GM12878 (cell line): ENCODE data around the gene PHYHIPL. TPM values are rescaled to one million over a fixed set of nuclear protein-coding genes. Genes with fewer than 3 reads are reported as not detected.

Experiments used
- ATAC-seq: fragments of 200-7000 bp; cut with Tn5 transposase; 3 replicates; pipeline ENCODE4 v1.9.1; 2020; ENCODE audit warnings: mild to moderate bottlenecking, moderate library complexity
- BruUV-seq: library from RNA; stranded (reverse); fragments of 400-500 nt; replicated peaks from 2 replicates; lab custom pipeline; 2021; lab: Mats Ljungman, UMichigan
- CTCF ChIA-PET: fragments of 300-600 bp; sonication (Branson Sonifier 250); formaldehyde crosslinking; extraction: SDS; loops from one replicate; lab custom pipeline; 2021; ENCODE audit warnings: inconsistent platforms; lab: Yijun Ruan, JAX
- POLR2A ChIA-PET: fragments of 350-600 bp; formaldehyde crosslinking; extraction: SDS; loops from one replicate; lab custom pipeline; 2021; ENCODE audit warnings: inconsistent platforms; lab: Charles Lee
- RAD21 ChIA-PET: fragments of 300-600 bp; sonication (Branson Sonifier 250); formaldehyde crosslinking; loops from one replicate; lab custom pipeline; 2023; ENCODE audit warnings: antibody characterized with exemption; ENCODE audit not compliant: unreplicated experiment; lab: Charles Lee
- SMC1A ChIA-PET: fragments of 300-600 bp; sonication (Branson Sonifier 250); formaldehyde crosslinking; loops from one replicate; lab custom pipeline; 2023; ENCODE audit not compliant: unreplicated experiment, uncharacterized antibody; lab: Charles Lee
- DNase-seq: peaks from one replicate; pipeline ENCODE4 v3.0.0-alpha.2; 2011; ENCODE audit warnings: low read depth, low spot score
- FAIRE-seq: peaks from 3 replicates; lab custom pipeline; 2011; peaks lifted over from hg19 to GRCh38; lab: Jason Lieb, UNC
- H2AFZ ChIP-seq: 2 replicates; pipeline ENCODE4 v1.6.0; 2011; ENCODE audit warnings: low read depth, low read length, control low read depth; ENCODE audit not compliant: control insufficient read depth
- H3K27ac ChIP-seq: 2 replicates; pipeline ENCODE4 v1.5.1; 2011; ENCODE audit warnings: control low read depth; ENCODE audit not compliant: control insufficient read depth, insufficient read depth
- H3K27me3 ChIP-seq, 2 experiments: replicated peaks in 1 of 2; 2 replicates each; pipeline versions ENCODE4 v1.6.0 to v1.6.1; 2011; ENCODE audit warnings: low read length in 1 of 2; ENCODE audit not compliant: control insufficient read depth in 2 of 2, insufficient read depth in 2 of 2
- H3K36me3 ChIP-seq, 2 experiments: 2 replicates each; pipeline ENCODE4 v1.5.1; 2011; ENCODE audit warnings: low read length in 1 of 2; ENCODE audit not compliant: control insufficient read depth in 2 of 2, insufficient read depth in 2 of 2
- H3K4me1 ChIP-seq: 2 replicates; pipeline ENCODE4 v1.6.1; 2011; ENCODE audit warnings: mild to moderate bottlenecking, low read length, moderate library complexity, mixed read lengths; ENCODE audit not compliant: control insufficient read depth, insufficient read depth
- H3K4me2 ChIP-seq: 2 replicates; pipeline ENCODE4 v1.6.0; 2011; ENCODE audit warnings: control low read depth; ENCODE audit not compliant: control insufficient read depth, insufficient read depth
- H3K4me3 ChIP-seq: fragments of 200-600 bp; sonication (generic); 2 replicates; pipeline ENCODE4 v1.5.1; 2016
- H3K79me2 ChIP-seq: 2 replicates; pipeline ENCODE4 v1.6.0; 2011; ENCODE audit warnings: low read length; ENCODE audit not compliant: control insufficient read depth, insufficient read depth
- H3K9ac ChIP-seq: 2 replicates; pipeline ENCODE4 v1.8.0; 2011; ENCODE audit warnings: low read length, control low read depth, mixed read lengths; ENCODE audit not compliant: control insufficient read depth, insufficient read depth
- H3K9me3 ChIP-seq: replicated peaks from 3 replicates; pipeline ENCODE4 v1.5.1; 2011; ENCODE audit warnings: mild to moderate bottlenecking, low read length; ENCODE audit not compliant: control insufficient read depth, insufficient read depth
- H4K20me1 ChIP-seq: 2 replicates; pipeline ENCODE4 v1.6.0; 2011; ENCODE audit not compliant: control insufficient read depth, insufficient read depth
- BACH1 ChIP-seq: fragments of 450-650 bp; IDR thresholded peaks from 2 replicates; pipeline ENCODE4 v1.6.1; 2017; ENCODE audit warnings: mild to moderate bottlenecking, borderline replicate concordance
- CHD1 ChIP-seq: IDR thresholded peaks from 2 replicates; pipeline ENCODE4 v1.6.1; 2012; ENCODE audit warnings: low read depth, low read length, improper control_type of control experiment
- NR2C2 ChIP-seq: IDR thresholded peaks from 2 replicates; pipeline ENCODE4 v1.6.1; 2011; ENCODE audit warnings: borderline replicate concordance, low read depth; ENCODE audit not compliant: control insufficient read depth, insufficient read length
- RUNX3 ChIP-seq: IDR thresholded peaks from 2 replicates; pipeline ENCODE4 v1.6.1; 2012; ENCODE audit warnings: low read length, inconsistent platforms
- SIN3A ChIP-seq: IDR thresholded peaks from 2 replicates; pipeline ENCODE4 v1.6.1; 2012; ENCODE audit warnings: low read depth, low read length, improper control_type of control experiment
- SRF ChIP-seq, 2 experiments: IDR thresholded peaks; 2 replicates each; pipeline ENCODE4 v1.6.1; 2011; ENCODE audit warnings: low read depth in 2 of 2, low read length in 2 of 2, mild to moderate bottlenecking in 1 of 2, moderate library complexity in 1 of 2
- STAT3 ChIP-seq: IDR thresholded peaks from 2 replicates; pipeline ENCODE4 v1.6.1; 2011; ENCODE audit warnings: low read depth, low read length, improper control_type of control experiment
- ZBTB33 ChIP-seq: fragments of 450-650 bp; IDR thresholded peaks from 2 replicates; pipeline ENCODE4 v1.6.1; 2017; ENCODE audit warnings: mild to moderate bottlenecking
- WGBS: methylation state at CpG from one replicate; pipeline ENCODE4 v1.1.6; 2016; ENCODE audit warnings: low lambda C conversion rate; ENCODE audit not compliant: insufficient replicate concordance, insufficient coverage; ENCODE audit errors: missing lambda C conversion rate; 5-methylcytosine and 5-hydroxymethylcytosine counted together
- in situ Hi-C: fragments of 300-500 bp; cut with MboI; formaldehyde crosslinking; loops from 9 replicates; pipeline ENCODE4 v1.14.3; 2018; ENCODE audit warnings: mixed read lengths
- intact Hi-C: fragments of 100-400 bp; cut with micrococcal nuclease; formaldehyde crosslinking; loops from one replicate; pipeline ENCODE4 v1.14.2; 2022; ENCODE audit not compliant: unreplicated experiment
- polyA plus RNA-seq, 11 experiments: library from polyadenylated mRNA; depleted of rRNA in 4 of 11; unstranded in 6 of 11; stranded (reverse) in 5 of 11; fragments of >200 nt; fragmentation: Nextera tagmentation in 4 of 11; fragmentation: Illumina TruSeq in 1 of 11; extraction: Ambion mirVana in 4 of 11; extraction: Trizol in 1 of 11; gene quantifications; 1 replicate in 1 of 11; 2 replicates in 10 of 11; pipeline versions ENCODE4 v1.2.1 to v1.2.3, GENCODE V29; 2011 to 2016; ENCODE audit warnings: inconsistent platforms in 2 of 11, missing spikeins in 2 of 11, low read depth in 1 of 11
- total RNA-seq, 4 experiments: library from RNA; depleted of rRNA in 3 of 4; stranded (reverse); fragments of >200 nt in 3 of 4; fragmentation: Illumina TruSeq in 1 of 4; extraction: Trizol in 1 of 4; gene quantifications; 2 replicates each; pipeline versions ENCODE4 v1.2.1 to v1.2.3, GENCODE V29; 2013 to 2021

The PHYHIPL gene
- total and polyA plus RNA-seq, 10 of the 15 experiments (the other 5 are each of a cell fraction or from before 2014, with no cell fraction given), result 0.06 to 0.40 (median 0.18) TPM; not detected in 2

GRCh38 chr10:59135275-59135674 is 41.2 kb upstream of the PHYHIPL start:
- Histone ChIP-seq H3K9me3 (no peaks in the 10 kb centered on the region), H3K27ac (no peak overlapping the region), H3K27me3 (no peaks in the 10 kb centered on the region), H2AFZ (no peak overlapping the region), H4K20me1 (no peaks in the 10 kb centered on the region), H3K4me1 (no peaks in the 10 kb centered on the region), H3K79me2 (no peaks in the 10 kb centered on the region), H3K36me3 (no peaks in the 10 kb centered on the region), H3K9ac (no peak overlapping the region), H3K4me3 (no peak overlapping the region), H3K4me2 (no peak overlapping the region)
- RAD21 ChIA-PET, result no interaction called here
- TF ChIP-seq ZBTB33, result no peak
- no peak for TF ChIP-seq RUNX3
- no peak for TF ChIP-seq SRF (IDR thresholded peaks at IDR 0.05; ENCODE audit: low read depth in 2 of 2, low read length in 2 of 2)
- no peak for TF ChIP-seq NR2C2
- TF ChIP-seq CHD1, result no peak
- no peak for TF ChIP-seq STAT3
- TF ChIP-seq SIN3A, result no peak
- TF ChIP-seq BACH1, result no peak
- in situ Hi-C loops, result no loop called here
- DNase-seq (no peak), FAIRE-seq (no peak), ATAC-seq (peak; percentile 39; the same call in 2 of the 3 replicates)
- BruUV-seq, result no TSS peak
- POLR2A ChIA-PET, result interaction anchor here (1.1 kb wide), 1 partner anchor 10 kb away, joined by 3 read pairs; no protein-coding TSS in a partner anchor
- SMC1A ChIA-PET, result interaction anchor here (0.6 to 2.4 kb wide), 5 partner anchors 8 to 28 kb away, joined by 3 to 7 read pairs (median 3); no protein-coding TSS in a partner anchor
- CTCF ChIA-PET, result no interaction called here
- intact Hi-C loops, result no loop called here
- WGBS, result 15% methylated on average over 3 of the region's 3 CpGs
